AG04449 (cell line): Measurements from ENCODE around the gene RTN1.

Source experiments
- CTCF ChIA-PET: fragments of 350-600 bp; formaldehyde crosslinking; extraction: SDS; loops from one replicate; lab custom pipeline; 2021; ENCODE audit warnings: antibody characterized with exemption; lab: Yijun Ruan, JAX
- POLR2A ChIA-PET: fragments of 400-600, 350-600 bp; formaldehyde crosslinking; extraction: SDS; loops from one replicate; lab custom pipeline; 2020; ENCODE audit warnings: antibody characterized with exemption, inconsistent platforms; lab: Yijun Ruan, JAX
- DNase-seq: peaks from one replicate; pipeline ENCODE4 v3.0.0-alpha.2; 2010; ENCODE audit warnings: low read depth, low spot score
- H3K4me3 ChIP-seq: 2 replicates; pipeline ENCODE4 v1.5.1; 2011; ENCODE audit warnings: low read depth, mild to moderate bottlenecking, control low read depth, low read length
- TF ChIP-seq, protein P1 (sequence below): IDR thresholded peaks from one replicate; pipeline ENCODE4 v1.5.1; 2011; ENCODE audit warnings: mild to moderate bottlenecking, moderate library complexity, low read length, control low read depth, inconsistent platforms; ENCODE audit not compliant: insufficient read depth; ENCODE audit errors: missing control alignments

Gene RTN1

DNA sequence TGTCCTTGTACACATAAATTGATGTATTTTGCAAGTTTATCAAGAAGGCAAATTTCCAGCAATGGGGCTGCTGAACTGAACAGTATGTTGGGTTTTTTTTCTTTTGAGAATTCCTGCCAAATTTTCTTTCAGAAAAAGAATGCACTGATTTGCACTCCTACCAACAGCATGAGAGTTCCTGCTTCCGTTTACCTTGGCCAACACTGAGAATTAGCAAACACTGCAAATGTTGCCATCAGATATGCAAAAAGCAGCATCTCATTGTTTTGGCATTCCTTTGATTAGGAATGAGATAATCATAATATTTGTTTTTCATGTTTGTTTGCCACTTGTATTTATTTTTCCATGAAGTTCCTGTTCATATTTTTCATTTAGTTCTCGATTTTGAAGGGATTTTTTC lies 82.4 kb downstream of the RTN1 start:
- DNase-seq, result no peak
- ChIA-PET CTCF (no interaction called here), POLR2A (no interaction called here)
- TF ChIP-seq, protein P1, sequence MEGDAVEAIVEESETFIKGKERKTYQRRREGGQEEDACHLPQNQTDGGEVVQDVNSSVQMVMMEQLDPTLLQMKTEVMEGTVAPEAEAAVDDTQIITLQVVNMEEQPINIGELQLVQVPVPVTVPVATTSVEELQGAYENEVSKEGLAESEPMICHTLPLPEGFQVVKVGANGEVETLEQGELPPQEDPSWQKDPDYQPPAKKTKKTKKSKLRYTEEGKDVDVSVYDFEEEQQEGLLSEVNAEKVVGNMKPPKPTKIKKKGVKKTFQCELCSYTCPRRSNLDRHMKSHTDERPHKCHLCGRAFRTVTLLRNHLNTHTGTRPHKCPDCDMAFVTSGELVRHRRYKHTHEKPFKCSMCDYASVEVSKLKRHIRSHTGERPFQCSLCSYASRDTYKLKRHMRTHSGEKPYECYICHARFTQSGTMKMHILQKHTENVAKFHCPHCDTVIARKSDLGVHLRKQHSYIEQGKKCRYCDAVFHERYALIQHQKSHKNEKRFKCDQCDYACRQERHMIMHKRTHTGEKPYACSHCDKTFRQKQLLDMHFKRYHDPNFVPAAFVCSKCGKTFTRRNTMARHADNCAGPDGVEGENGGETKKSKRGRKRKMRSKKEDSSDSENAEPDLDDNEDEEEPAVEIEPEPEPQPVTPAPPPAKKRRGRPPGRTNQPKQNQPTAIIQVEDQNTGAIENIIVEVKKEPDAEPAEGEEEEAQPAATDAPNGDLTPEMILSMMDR, result no peak
- H3K4me3 ChIP-seq, result no peak overlapping the region

DNA sequence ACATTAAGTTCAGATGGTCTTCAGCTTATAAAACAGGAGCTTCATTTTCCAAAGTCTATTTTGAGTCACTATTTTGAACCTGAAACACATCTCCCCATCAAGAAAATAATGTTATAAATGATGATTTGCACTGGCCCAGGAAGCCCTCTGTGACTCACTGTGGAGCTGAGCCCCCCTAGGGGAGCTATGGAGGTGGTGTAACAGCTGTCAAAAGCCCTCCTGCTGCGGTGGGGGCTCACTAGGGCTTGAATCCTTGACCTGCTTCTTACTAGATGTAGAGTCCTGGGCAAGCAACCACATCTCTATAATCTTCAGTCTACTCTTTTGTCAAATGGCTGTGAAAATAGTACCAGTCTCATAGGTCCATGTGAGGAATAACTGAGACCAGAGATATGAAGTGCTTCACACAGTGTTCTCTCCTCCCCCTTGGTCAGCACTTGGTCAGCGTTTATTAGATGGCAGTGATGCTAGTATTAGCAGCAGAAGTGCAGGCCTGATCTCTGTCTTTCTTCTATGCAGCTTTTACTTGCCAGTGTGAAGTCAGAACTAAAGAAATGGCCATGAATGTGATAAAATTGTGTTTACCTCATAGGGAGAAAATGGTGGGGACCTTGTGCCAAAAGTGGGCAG lies 83.4 kb downstream of the RTN1 start:
- POLR2A ChIA-PET, result no interaction called here
- TF ChIP-seq, protein P1, result no peak
- CTCF ChIA-PET, result no interaction called here
- no peak for DNase-seq
- no peak overlapping the region for H3K4me3 ChIP-seq

DNA sequence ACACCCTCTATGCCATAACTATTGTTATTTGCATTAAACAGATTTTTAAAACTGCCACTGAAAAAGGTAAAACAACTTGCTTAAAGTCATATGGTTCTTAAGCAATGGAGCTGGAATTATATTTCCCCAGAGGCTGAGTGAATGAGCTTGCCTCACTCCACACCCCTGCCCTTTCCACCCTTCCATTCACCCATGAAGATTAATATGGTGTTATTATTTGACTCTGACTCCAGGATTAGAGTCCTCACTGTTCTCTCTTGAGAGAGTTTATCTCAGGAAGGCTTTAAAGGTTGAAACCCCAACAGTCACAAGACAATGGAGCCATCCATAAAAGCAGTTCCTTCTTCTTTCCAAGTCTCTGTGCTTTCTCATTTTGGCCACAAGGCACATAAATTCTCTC lies 84.9 kb downstream of the RTN1 start:
- ChIA-PET POLR2A (no interaction called here), CTCF (no interaction called here)
- DNase-seq, result no peak
- TF ChIP-seq, protein P1, result no peak
- H3K4me3 ChIP-seq, result no peak overlapping the region

DNA sequence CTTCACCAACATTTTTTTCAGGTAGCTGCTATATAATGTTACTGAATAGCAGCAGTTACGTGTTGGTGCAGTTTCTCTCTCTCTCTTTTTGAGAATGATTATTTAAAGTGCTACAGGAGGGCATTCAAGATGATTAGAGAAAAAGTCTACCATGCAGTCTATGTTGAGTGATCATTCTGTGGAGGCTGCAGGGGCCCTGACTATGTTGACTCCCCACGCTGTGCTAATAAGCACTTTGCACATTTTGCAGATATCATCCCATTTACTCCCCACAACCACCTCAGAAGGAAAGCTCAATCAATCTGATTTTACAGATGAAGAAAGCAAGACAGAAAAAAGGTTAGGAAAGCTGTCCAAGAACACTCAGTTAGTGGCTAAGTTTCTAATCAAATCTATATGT lies 87.8 kb downstream of the RTN1 start:
- DNase-seq, result no peak
- ChIA-PET CTCF (no interaction called here), POLR2A (no interaction called here)
- no peak overlapping the region for H3K4me3 ChIP-seq
- TF ChIP-seq, protein P1, result no peak

DNA sequence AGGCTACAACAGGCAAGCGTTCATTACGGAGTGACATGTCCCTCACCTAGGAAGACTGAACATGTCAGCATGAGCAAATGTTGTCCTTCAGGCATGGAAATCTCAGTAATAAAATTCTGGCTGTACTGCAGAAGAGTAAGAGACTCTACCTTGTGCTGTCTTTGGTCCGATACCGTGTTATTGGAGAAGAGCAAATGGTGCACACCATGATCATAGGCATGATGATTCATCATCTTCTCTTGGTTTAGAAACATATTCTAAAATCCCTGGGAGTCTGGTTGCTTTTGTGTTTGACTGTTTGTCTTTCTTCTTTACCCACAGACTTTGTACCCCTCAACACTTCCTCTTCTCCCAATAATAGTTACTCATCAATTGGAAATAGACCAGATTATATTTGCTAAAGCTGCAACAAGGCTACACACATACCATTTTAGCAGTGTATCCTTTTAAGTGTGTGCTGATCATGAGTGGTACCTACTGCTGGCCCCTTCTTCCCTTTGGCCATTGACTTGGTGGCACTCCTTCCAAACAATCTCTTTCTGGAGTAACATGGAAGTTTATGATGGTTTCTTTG lies 93.5 kb downstream of the RTN1 start:
- TF ChIP-seq, protein P1, result no peak
- ChIA-PET POLR2A (no interaction called here), CTCF (no interaction called here)
- DNase-seq, result no peak
- no peak overlapping the region for H3K4me3 ChIP-seq

DNA sequence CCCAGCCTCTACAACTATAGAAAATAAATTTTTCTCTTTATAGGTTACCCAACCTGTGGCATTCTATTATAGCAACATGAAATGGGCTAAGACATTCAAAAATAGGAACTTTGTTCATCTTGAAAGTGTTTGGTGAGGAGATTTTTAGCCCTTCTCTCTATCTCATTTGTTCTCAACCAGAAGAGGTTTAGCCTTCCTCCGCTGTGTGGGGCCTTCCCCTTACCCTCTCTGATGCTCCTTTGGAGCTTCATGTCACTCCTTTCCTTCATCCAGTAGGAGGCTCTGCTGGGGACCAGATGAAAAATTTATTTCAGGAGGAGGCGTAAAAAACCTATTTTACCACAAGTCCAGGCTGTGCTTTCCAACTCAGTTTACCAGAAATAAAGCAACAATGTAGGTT lies 94.1 kb downstream of the RTN1 start:
- TF ChIP-seq, protein P1, result no peak
- ChIA-PET POLR2A (no interaction called here), CTCF (no interaction called here)
- no peak for DNase-seq
- H3K4me3 ChIP-seq, result no peak overlapping the region
